HepG2 (cell line): ENCODE results near the gene SRR. TPM values are rescaled to one million over a fixed set of nuclear protein-coding genes. Genes with fewer than 3 reads are reported as not detected.
"Not testable (repeated sequence)": the region's sequence is repeated elsewhere in the genome, so short reads cannot be mapped to it uniquely, and the experiment has no call there.

Experiments
- ATAC-seq: fragments of 200-7000 bp; cut with Tn5 transposase; 3 replicates; pipeline ENCODE4 v1.9.1; 2020; ENCODE audit warnings: mild to moderate bottlenecking, moderate library complexity
- BruUV-seq: library from RNA; stranded (reverse); fragments of 400-500 nt; replicated peaks from 2 replicates; lab custom pipeline; 2021; lab: Mats Ljungman, UMichigan
- CTCF ChIA-PET: fragments of 300-600 bp; formaldehyde crosslinking; extraction: SDS; loops from one replicate; lab custom pipeline; 2021; ENCODE audit warnings: low total read pairs, inconsistent platforms, low intra/inter-chr PET ratio; lab: Yijun Ruan, JAX
- POLR2A ChIA-PET: fragments of 350-600 bp; sonication (Branson Sonifier 250); formaldehyde crosslinking; loops from one replicate; lab custom pipeline; 2020; ENCODE audit warnings: antibody characterized with exemption, inconsistent platforms; lab: Yijun Ruan, JAX
- DNase-seq: peaks from one replicate; pipeline ENCODE4 v3.0.0-alpha.2; 2015; ENCODE audit warnings: low spot score
- FAIRE-seq: peaks from 3 replicates; lab custom pipeline; 2011; peaks lifted over from hg19 to GRCh38; lab: Jason Lieb, UNC
- H2AFZ ChIP-seq: one replicate; pipeline ENCODE4 v1.6.1; 2011; ENCODE audit warnings: low read length, inconsistent platforms
- H3K27ac ChIP-seq: fragments of 300-600 bp; 3 replicates; pipeline ENCODE4 v1.8.0; 2011; ENCODE audit warnings: mixed run types, mild to moderate bottlenecking, mixed read lengths, low read length, inconsistent platforms; ENCODE audit not compliant: insufficient read depth; ENCODE audit errors: extremely low read length
- H3K27me3 ChIP-seq, 2 experiments: fragments of 200-600 bp in 1 of 2; 2 replicates in 1 of 2; 3 replicates in 1 of 2; pipeline versions ENCODE4 v1.6.0 to v1.8.0; 2011; ENCODE audit warnings: low read length in 2 of 2, mild to moderate bottlenecking in 2 of 2, moderate library complexity in 2 of 2, inconsistent platforms in 1 of 2; ENCODE audit not compliant: insufficient read depth in 2 of 2, control insufficient read depth in 1 of 2
- H3K36me3 ChIP-seq, 2 experiments: fragments of 200-600 bp in 1 of 2; replicated peaks in 1 of 2; 2 replicates in 1 of 2; 3 replicates in 1 of 2; pipeline versions ENCODE4 v1.5.1 to v1.8.0; 2011; ENCODE audit warnings: low read length in 2 of 2, inconsistent platforms in 1 of 2; ENCODE audit not compliant: insufficient read depth in 2 of 2, control insufficient read depth in 1 of 2
- H3K4me1 ChIP-seq: 2 replicates; pipeline ENCODE4 v1.5.1; 2012; ENCODE audit warnings: low read length, inconsistent platforms; ENCODE audit not compliant: insufficient read depth
- H3K4me2 ChIP-seq: 2 replicates; pipeline ENCODE4 v1.6.0; 2011; ENCODE audit warnings: low read depth, low read length, inconsistent platforms
- H3K4me3 ChIP-seq, 3 experiments: fragments of 200-600 bp in 1 of 3; sonication (generic), shearing (Covaris generic) in 1 of 3; replicated peaks in 1 of 3; 2 replicates each; pipeline ENCODE4 v1.5.1; 2011 to 2016; ENCODE audit warnings: low read length in 3 of 3, inconsistent platforms in 2 of 3, low read depth in 2 of 3, mild to moderate bottlenecking in 2 of 3, control low read depth in 1 of 3, mixed read lengths in 1 of 3; ENCODE audit not compliant: insufficient read depth in 1 of 3
- H3K79me2 ChIP-seq: one replicate; pipeline ENCODE4 v1.6.1; 2011; ENCODE audit warnings: low read length, inconsistent platforms; ENCODE audit not compliant: insufficient read depth
- H3K9ac ChIP-seq: 2 replicates; pipeline ENCODE4 v1.6.0; 2011; ENCODE audit warnings: mild to moderate bottlenecking, low read depth, low read length, inconsistent platforms; ENCODE audit not compliant: insufficient read depth
- H3K9me3 ChIP-seq: 2 replicates; pipeline ENCODE4 v1.5.1; 2012; ENCODE audit warnings: mild to moderate bottlenecking, low read length
- H4K20me1 ChIP-seq: 2 replicates; pipeline ENCODE4 v1.6.0; 2011; ENCODE audit warnings: inconsistent platforms, mild to moderate bottlenecking, low read length, moderate library complexity; ENCODE audit not compliant: insufficient read depth
- ARID2 ChIP-seq: sonication (generic); formaldehyde crosslinking; IDR thresholded peaks from 2 replicates; pipeline ENCODE4 v1.8.1; 2022; ENCODE audit warnings: mild to moderate bottlenecking, missing genetic modification reagents, borderline replicate concordance
- FOXK2 ChIP-seq: fragments of 450-650 bp; IDR thresholded peaks from 2 replicates; pipeline ENCODE4 v1.6.1; 2016
- PBX3 ChIP-seq: sonication (generic); formaldehyde crosslinking; IDR thresholded peaks from 2 replicates; pipeline ENCODE4 v1.8.1; 2023; ENCODE audit warnings: missing genetic modification reagents, inconsistent platforms, borderline replicate concordance
- ZNF224 ChIP-seq: sonication (generic); formaldehyde crosslinking; IDR thresholded peaks from 2 replicates; pipeline ENCODE4 v1.5.0; 2020; ENCODE audit warnings: mild to moderate bottlenecking, missing genetic modification reagents
- ZNF547 ChIP-seq: sonication (generic); formaldehyde crosslinking; IDR thresholded peaks from 2 replicates; pipeline ENCODE4 v1.5.1; 2020; ENCODE audit warnings: mild to moderate bottlenecking, missing genetic modification reagents
- ZNF720 ChIP-seq: sonication (generic); formaldehyde crosslinking; IDR thresholded peaks from 2 replicates; pipeline ENCODE4 v1.4.0; 2020; ENCODE audit warnings: missing genetic modification reagents
- WGBS: methylation state at CpG from one replicate; pipeline ENCODE4 v1.1.6; 2017; ENCODE audit warnings: low lambda C conversion rate; 5-methylcytosine and 5-hydroxymethylcytosine counted together
- in situ Hi-C: cut with HindIII; loops from 2 replicates; pipeline ENCODE4 v1.10.0; 2017; ENCODE audit warnings: low pct_unique_long_range_greater_than_20kb; ENCODE audit not compliant: extremely low pct_ligation_motif_present
- intact Hi-C: fragments of 100-400 bp; cut with micrococcal nuclease; formaldehyde crosslinking; loops from one replicate; pipeline ENCODE4 v1.10.0; 2022; ENCODE audit not compliant: unreplicated experiment
- polyA plus RNA-seq, 8 experiments: library from polyadenylated mRNA; depleted of rRNA in 3 of 8; stranded (reverse) in 7 of 8; unstranded in 1 of 8; fragments of >200 nt; fragmentation: Illumina TruSeq in 4 of 8; extraction: Trizol in 4 of 8; gene quantifications; 2 replicates each; pipeline versions ENCODE4 v1.2.1 to v1.2.3, GENCODE V29; 2011 to 2016; ENCODE audit warnings: low read depth in 4 of 8, missing spikeins in 1 of 8, mixed read lengths in 1 of 8; ENCODE audit not compliant: insufficient read depth in 1 of 8
- total RNA-seq, 5 experiments: library from RNA; depleted of rRNA; stranded (reverse); fragments of >200 nt; fragmentation: Illumina TruSeq; extraction: Trizol; gene quantifications; 2 replicates each; pipeline ENCODE4 v1.2.3, GENCODE V29; 2016; ENCODE audit warnings: low read depth in 1 of 5

Gene SRR
- total and polyA plus RNA-seq, 2 of the 13 experiments (the other 11 are each of a cell fraction or from before 2014, with no cell fraction given): 3.6 to 7.8 TPM

GRCh38 chr17:2303204-2304188 lies at the start of gene SRR, which contains the start of gene SMG6 (continued):
- no peak for TF ChIP-seq ZNF547 (CRISPR knock-in tag)
- TF ChIP-seq PBX3 (CRISPR knock-in tag): no peak
- TF ChIP-seq ARID2 (CRISPR knock-in tag): no peak
- no peak for TF ChIP-seq FOXK2
- no peak for TF ChIP-seq ZNF224 (CRISPR knock-in tag)
- no peak; the same call in 1 of the 2 replicates for TF ChIP-seq ZNF720 (CRISPR knock-in tag)

- H3K4me2 ChIP-seq, H3K4me3 ChIP-seq, intact Hi-C loops, H3K4me1 ChIP-seq, H4K20me1 ChIP-seq, DNase-seq, CTCF ChIA-PET, in situ Hi-C loops, H3K27me3 ChIP-seq, ATAC-seq, H3K79me2 ChIP-seq, H2AFZ ChIP-seq, H3K9ac ChIP-seq, H3K27ac ChIP-seq, BruUV-seq, FAIRE-seq, H3K9me3 ChIP-seq: not testable (repeated sequence)
- 98% methylated on average over 8 of the region's 8 CpGs for WGBS
- H3K36me3 ChIP-seq: peaks cover 8 to 10% of the 10 kb centered on the region in 2 experiments; a peak in 2 of 5 replicates
- POLR2A ChIA-PET: interaction anchor here (0.6 kb wide), 1 partner anchor 69 kb away, joined by 3 read pairs; no protein-coding TSS in a partner anchor
Observed at GRCh38 chr17:2258830-2259229, 44.9 kb upstream of the SRR start.
